ENCODE data around the gene GDF9. TPM values are rescaled to one million over a fixed set of nuclear protein-coding genes. Genes with fewer than 3 reads are reported as not detected.
A peak's percentile ranks its signal among the peaks of the same experiment; 100 is the strongest.

Gene GDF9
- total and polyA plus RNA-seq, 3 experiments from 2014 or later = 0.29 to 0.68 TPM; not detected in 1

- Histone ChIP-seq H3K9me3 (ENCODE audit: low read length) (no peaks in the 10 kb centered on the region), H3K4me3 (ENCODE audit: low read length) (no peak overlapping the region), H3K27me3 (ENCODE audit: insufficient read depth, low read length, poor library complexity, severe bottlenecking) (no peaks in the 10 kb centered on the region), H3K36me3 (ENCODE audit: insufficient read depth, low read length) (no peaks in the 10 kb centered on the region), H3K27ac (ENCODE audit: low read depth, low read length) (no peak overlapping the region), H3K4me1 (ENCODE audit: insufficient read depth, low read length) (peaks cover 9% of the 10 kb centered on the region)
- H3K4me3 Mint-ChIP-seq = no peak overlapping the region
- H3K9me3 Mint-ChIP-seq = no peaks in the 10 kb centered on the region
- ChIA-PET POLR2A (interaction anchor here (0.6 kb wide), 1 partner anchor 1090 kb away, joined by 7 read pairs; no protein-coding TSS in a partner anchor), CTCF (interaction anchor here (1.5 kb wide), 1 partner anchor 51 kb away, joined by 4 read pairs; no protein-coding TSS in a partner anchor)
- peaks cover 0 to 65% (median 3%) of the 10 kb centered on the region in 3 donors for H3K36me3 Mint-ChIP-seq
- peak overlapping the region in 2 of 8 donors; percentile 55 to 79 for H3K27ac Mint-ChIP-seq
- H3K27me3 Mint-ChIP-seq = no peaks in the 10 kb centered on the region
- no peak for DNase-seq
- peaks cover 14 to 22% (median 21%) of the 10 kb centered on the region in 3 donors for H3K4me1 Mint-ChIP-seq
These were observed 5.4 kb upstream of the GDF9 start for GRCh38 chr5:132871459-132872284.

GRCh38 chr5:132870801-132871200 is 4.5 kb upstream of the GDF9 start:
- peaks cover 21 to 30% (median 29%) of the 10 kb centered on the region in 3 donors for H3K4me1 Mint-ChIP-seq
- ChIA-PET CTCF (no interaction called here), POLR2A (interaction anchor here (0.8 kb wide), 1 partner anchor 94 kb away, joined by 3 read pairs; no protein-coding TSS in a partner anchor)
- no peak for DNase-seq
- H3K36me3 Mint-ChIP-seq = peaks cover 0 to 65% (median 3%) of the 10 kb centered on the region in 3 donors
- H3K36me3 ChIP-seq (ENCODE audit: insufficient read depth, low read length) = no peaks in the 10 kb centered on the region
- peak overlapping the region in 4 of 8 donors; percentile 48 to 76 (median 62) for H3K27ac Mint-ChIP-seq
- peaks cover 0 to 2% of the 10 kb centered on the region in 2 donors for H3K27me3 Mint-ChIP-seq
- no peaks in the 10 kb centered on the region for H3K9me3 ChIP-seq (ENCODE audit: low read length)
- no peaks in the 10 kb centered on the region for H3K9me3 Mint-ChIP-seq
- H3K4me3 ChIP-seq (ENCODE audit: low read length) = no peak overlapping the region
- H3K27me3 ChIP-seq (ENCODE audit: insufficient read depth, low read length, poor library complexity, severe bottlenecking) = no peaks in the 10 kb centered on the region
- no peak overlapping the region for H3K27ac ChIP-seq (ENCODE audit: low read depth, low read length)
- H3K4me3 Mint-ChIP-seq = no peak overlapping the region
- H3K4me1 ChIP-seq (ENCODE audit: insufficient read depth, low read length) = peaks cover 11% of the 10 kb centered on the region

GRCh38 chr5:132868754-132869153 is 2.5 kb upstream of the GDF9 start:
- H3K4me3 Mint-ChIP-seq = peak overlapping the region in 5 of 7 donors; percentile 32 to 99 (median 98)
- H3K36me3 Mint-ChIP-seq = peaks cover 0 to 52% (median 3%) of the 10 kb centered on the region in 3 donors
- DNase-seq = no peak
- peak overlapping the region; percentile 50 to 100 (median 88) for H3K27ac Mint-ChIP-seq
- no peaks in the 10 kb centered on the region for H3K9me3 Mint-ChIP-seq
- Histone ChIP-seq H3K36me3 (ENCODE audit: insufficient read depth, low read length) (no peaks in the 10 kb centered on the region), H3K9me3 (ENCODE audit: low read length) (no peaks in the 10 kb centered on the region), H3K4me3 (ENCODE audit: low read length) (no peak overlapping the region), H3K4me1 (ENCODE audit: insufficient read depth, low read length) (peaks cover 17% of the 10 kb centered on the region), H3K27me3 (ENCODE audit: insufficient read depth, low read length, poor library complexity, severe bottlenecking) (no peaks in the 10 kb centered on the region), H3K27ac (ENCODE audit: low read depth, low read length) (no peak overlapping the region)
- H3K27me3 Mint-ChIP-seq = peaks cover 0 to 2% of the 10 kb centered on the region in 2 donors
- POLR2A ChIA-PET = interaction anchor here (0.6 kb wide), 1 partner anchor 179 kb away, joined by 3 read pairs; no protein-coding TSS in a partner anchor
- H3K4me1 Mint-ChIP-seq = peaks cover 26 to 37% (median 35%) of the 10 kb centered on the region in 3 donors
- CTCF ChIA-PET = interaction anchor here (0.9 kb wide), 1 partner anchor 11 kb away, joined by 3 read pairs; no protein-coding TSS in a partner anchor

GRCh38 chr5:132867046-132867451 is 780 bp upstream of the GDF9 start:
- peak overlapping the region; percentile 88 for H3K4me3 ChIP-seq (ENCODE audit: low read length)
- Mint-ChIP-seq H3K4me3 (peak overlapping the region; percentile 90 to 100 (median 99)), H3K36me3 (peaks cover 0 to 43% (median 3%) of the 10 kb centered on the region in 3 donors)

GRCh38 chr5:132865668-132866341 is 464 bp downstream of the GDF9 start:
- ChIA-PET CTCF (interaction anchor here (0.7 to 1.6 kb wide), 8 partner anchors 17 to 479 kb away, joined by 3 to 4 read pairs (median 3); partner anchors contain the start of gene CCNI2), POLR2A (interaction anchor here (0.6 to 2.4 kb wide), 3 partner anchors 98 to 186 kb away, joined by 3 to 9 read pairs (median 4); partner anchors contain the start of genes HSPA4 and KIF3A)
- H3K36me3 Mint-ChIP-seq = peaks cover 0 to 37% (median 3%) of the 10 kb centered on the region in 3 donors

More at GRCh38 chr5:132867046-132867451, 780 bp upstream of the GDF9 start:
- H3K9me3 Mint-ChIP-seq = no peaks in the 10 kb centered on the region
- peaks cover 23 to 37% (median 35%) of the 10 kb centered on the region in 3 donors for H3K4me1 Mint-ChIP-seq
- Histone ChIP-seq H3K9me3 (ENCODE audit: low read length) (no peaks in the 10 kb centered on the region), H3K27me3 (ENCODE audit: insufficient read depth, low read length, poor library complexity, severe bottlenecking) (no peaks in the 10 kb centered on the region), H3K36me3 (ENCODE audit: insufficient read depth, low read length) (no peaks in the 10 kb centered on the region), H3K4me1 (ENCODE audit: insufficient read depth, low read length) (peaks cover 17% of the 10 kb centered on the region), H3K27ac (ENCODE audit: low read depth, low read length) (peak overlapping the region; percentile 96)
- H3K27me3 Mint-ChIP-seq = peaks cover 0 to 2% of the 10 kb centered on the region in 2 donors
- POLR2A ChIA-PET = interaction anchor here (0.5 to 2.4 kb wide), 4 partner anchors 15 to 185 kb away, joined by 3 to 9 read pairs (median 5); partner anchors contain the start of gene HSPA4
- H3K27ac Mint-ChIP-seq = peak overlapping the region; percentile 92 to 100 (median 100)
- CTCF ChIA-PET = interaction anchor here (1.3 to 1.5 kb wide), 2 partner anchors 45 to 480 kb away, joined by 3 to 4 read pairs; no protein-coding TSS in a partner anchor
- no peak for DNase-seq

GRCh38 chr5:132860742-132861141 is 5.5 kb downstream of the GDF9 start:
- Histone ChIP-seq H3K36me3 (ENCODE audit: insufficient read depth, low read length) (no peaks in the 10 kb centered on the region), H3K4me1 (ENCODE audit: insufficient read depth, low read length) (peaks cover 5% of the 10 kb centered on the region), H3K9me3 (ENCODE audit: low read length) (no peaks in the 10 kb centered on the region), H3K27me3 (ENCODE audit: insufficient read depth, low read length, poor library complexity, severe bottlenecking) (no peaks in the 10 kb centered on the region), H3K4me3 (ENCODE audit: low read length) (no peak overlapping the region), H3K27ac (ENCODE audit: low read depth, low read length) (no peak overlapping the region)
- ChIA-PET CTCF (interaction anchor here (0.9 kb wide), 1 partner anchor 31 kb away, joined by 4 read pairs; the partner anchor contains the start of gene SHROOM1), POLR2A (interaction anchor here (0.5 kb wide), 1 partner anchor 19 kb away, joined by 3 read pairs; no protein-coding TSS in a partner anchor)
- Mint-ChIP-seq H3K27ac (no peak overlapping the region), H3K36me3 (peaks cover 0 to 4% (median 0%) of the 10 kb centered on the region in 3 donors), H3K27me3 (peaks cover 3 to 9% of the 10 kb centered on the region in 2 donors), H3K9me3 (no peaks in the 10 kb centered on the region), H3K4me1 (peaks cover 5 to 6% (median 5%) of the 10 kb centered on the region in 3 donors), H3K4me3 (no peak overlapping the region)
- DNase-seq = no peak

More at GRCh38 chr5:132865668-132866341, 464 bp downstream of the GDF9 start:
- H3K27me3 ChIP-seq (ENCODE audit: insufficient read depth, low read length, poor library complexity, severe bottlenecking) = no peaks in the 10 kb centered on the region
- Mint-ChIP-seq H3K27ac (peak overlapping the region; percentile 92 to 100 (median 100)), H3K9me3 (no peaks in the 10 kb centered on the region), H3K4me3 (peak overlapping the region; percentile 90 to 100 (median 99)), H3K27me3 (peaks cover 0 to 2% of the 10 kb centered on the region in 2 donors), H3K4me1 (peaks cover 23 to 37% (median 35%) of the 10 kb centered on the region in 3 donors)
- H3K36me3 ChIP-seq (ENCODE audit: insufficient read depth, low read length) = no peaks in the 10 kb centered on the region
- H3K9me3 ChIP-seq (ENCODE audit: low read length) = no peaks in the 10 kb centered on the region
- H3K27ac ChIP-seq (ENCODE audit: low read depth, low read length) = peak overlapping the region; percentile 96
- no peak for DNase-seq
- H3K4me3 ChIP-seq (ENCODE audit: low read length) = peak overlapping the region; percentile 88
- H3K4me1 ChIP-seq (ENCODE audit: insufficient read depth, low read length) = peaks cover 17% of the 10 kb centered on the region

GRCh38 chr5:132859889-132860437 is 6.3 kb downstream of the GDF9 start:
- Mint-ChIP-seq H3K4me1 (no peaks in the 10 kb centered on the region), H3K9me3 (no peaks in the 10 kb centered on the region), H3K36me3 (peaks cover 0 to 4% (median 0%) of the 10 kb centered on the region in 3 donors), H3K27me3 (peaks cover 3 to 9% of the 10 kb centered on the region in 2 donors), H3K4me3 (no peak overlapping the region), H3K27ac (no peak overlapping the region)
- Histone ChIP-seq H3K36me3 (ENCODE audit: insufficient read depth, low read length) (no peaks in the 10 kb centered on the region), H3K9me3 (ENCODE audit: low read length) (no peaks in the 10 kb centered on the region), H3K27me3 (ENCODE audit: insufficient read depth, low read length, poor library complexity, severe bottlenecking) (no peaks in the 10 kb centered on the region), H3K4me1 (ENCODE audit: insufficient read depth, low read length) (no peaks in the 10 kb centered on the region), H3K27ac (ENCODE audit: low read depth, low read length) (no peak overlapping the region), H3K4me3 (ENCODE audit: low read length) (no peak overlapping the region)
- ChIA-PET CTCF (interaction anchor here (0.9 kb wide), 1 partner anchor 30 kb away, joined by 4 read pairs; the partner anchor contains the start of gene SHROOM1), POLR2A (interaction anchor here (0.5 kb wide), 1 partner anchor 18 kb away, joined by 3 read pairs; no protein-coding TSS in a partner anchor)
- no peak for DNase-seq
